ENCODE data around the gene CTXN1. TPM values are rescaled to one million over a fixed set of nuclear protein-coding genes. Genes with fewer than 3 reads are reported as not detected.

CTXN1 gene
- total and polyA plus RNA-seq, 2 donors (not counting 1 experiment from before 2014, with no cell fraction given) = not detected

- Histone ChIP-seq H3K79me2 (ENCODE audit: control insufficient read depth, insufficient read depth, low read length) (peaks cover 40% of the 10 kb centered on the region), H3K36me3 (replicated peaks in 1 of 2; ENCODE audit: control extremely low read depth in 1 of 2, control insufficient read depth in 1 of 2, extremely low read depth in 1 of 2, insufficient read depth in 2 of 2, low read length in 1 of 2) (peaks cover 0 to 19% of the 10 kb centered on the region in 2 experiments), H3K27me3 (replicated peaks in 1 of 4; ENCODE audit: control extremely low read depth in 1 of 4, control insufficient read depth in 3 of 4, insufficient read depth in 4 of 4, low read length in 3 of 4) (no peaks in the 10 kb centered on the region), H3K9me3 (ENCODE audit: control extremely low read depth in 1 of 3, control insufficient read depth in 2 of 3, insufficient read depth in 1 of 3, low read length in 2 of 3) (no peaks in the 10 kb centered on the region), H3K4me3 (ENCODE audit: control extremely low read depth in 1 of 5, extremely low read depth in 1 of 5, insufficient read depth in 1 of 5, low read depth in 2 of 5, low read length in 4 of 5) (peak overlapping the region; percentile 70 to 97 (median 87)), H2AFZ (ENCODE audit: insufficient read depth, low read depth, low read length, poor library complexity, severe bottlenecking) (peak overlapping the region; percentile 94), H3K4me1 (ENCODE audit: control insufficient read depth in 2 of 2, insufficient read depth in 2 of 2, low read length in 2 of 2) (peaks cover 12 to 21% of the 10 kb centered on the region in 2 donors), H3K4me2 (replicated peaks; ENCODE audit: low read depth, low read length, poor library complexity, severe bottlenecking) (peak overlapping the region; percentile 84), H3K27ac (ENCODE audit: low read length in 2 of 2) (peak overlapping the region; percentile 94 to 99), H3K9ac (ENCODE audit: low read length) (peak overlapping the region; percentile 100), H4K20me1 (ENCODE audit: control insufficient read depth, insufficient read depth, low read length, poor library complexity, severe bottlenecking) (no peaks in the 10 kb centered on the region)
- POLR2A ChIA-PET = interaction anchor here (0.9 to 3.2 kb wide), 8 partner anchors 14 to 447 kb away, joined by 3 to 29 read pairs (median 4); partner anchors contain the start of genes MAP2K7, PET100, RAB11B and SNAPC2
- intact Hi-C loops (cut with micrococcal nuclease) = loop anchor here (1.0 to 5.0 kb wide), 8 partner anchors 18 to 447 kb away; partner anchors contain the start of genes MAP2K7, PET100, RAB11B and SNAPC2
- 10% methylated on average over 31 of the region's 33 CpGs for WGBS (ENCODE audit: insufficient coverage)
- Mint-ChIP-seq H3K9me3 (ENCODE audit: insufficient read depth) (no peaks in the 10 kb centered on the region), H3K27me3 (no peaks in the 10 kb centered on the region), H3K27ac (peak overlapping the region; percentile 97), H3K4me1 (peaks cover 30% of the 10 kb centered on the region), H3K4me3 (peak overlapping the region; percentile 96)
- ATAC-seq (ENCODE audit: low read depth) (peak; percentile 1), DNase-seq (no peak)
- TF ChIP-seq EZH2 (IDR thresholded peaks at IDR 0.05; ENCODE audit: borderline replicate concordance, insufficient read depth, low read depth, low read length, poor library complexity, severe bottlenecking) (no peak), CTCF (IDR thresholded peaks at IDR 0.05) (no peak)
- CTCF ChIA-PET = interaction anchor here (0.7 to 3.9 kb wide), 17 partner anchors 8 to 375 kb away, joined by 3 to 28 read pairs (median 8); partner anchors contain the start of genes ELAVL1, PET100 and SNAPC2
Measured at GRCh38 chr19:7942981-7943443, 17.1 kb upstream of the CTXN1 start.
